ENCODE data around the gene CKAP2L. TPM values are rescaled to one million over a fixed set of nuclear protein-coding genes. Genes with fewer than 3 reads are reported as not detected.
A peak's percentile ranks its signal among the peaks of the same experiment; 100 is the strongest.

CKAP2L gene
- total RNA-seq, 1 experiment from 2014 or later = 23.3 TPM

DNA sequence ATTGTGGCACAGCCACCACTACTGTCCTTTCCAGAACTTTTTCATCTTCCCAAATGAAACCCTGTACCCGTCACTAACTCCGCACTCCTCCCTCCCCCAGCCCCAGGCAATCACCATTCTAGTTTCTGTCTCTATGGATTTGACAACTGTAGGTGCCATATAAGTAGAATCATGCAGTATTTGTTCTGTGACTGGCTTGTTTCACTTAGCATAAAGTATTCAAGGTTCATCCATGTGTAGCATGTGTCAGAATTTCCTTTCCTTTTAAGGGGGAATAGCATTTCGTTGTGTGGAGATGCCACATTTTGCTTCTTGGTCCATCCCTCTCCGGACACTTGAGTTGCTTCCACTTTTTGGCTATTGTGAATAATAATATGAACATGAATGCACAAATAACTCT, 842 bp upstream of the CKAP2L start:
- no peak for DNase-seq
- Mint-ChIP-seq H3K4me1 (peaks cover 21 to 23% of the 10 kb centered on the region in 2 experiments), H3K27ac (peak overlapping the region in 1 of 3 experiments; percentile 19; a peak in 1 of 7 replicates), H3K27me3 (ENCODE audit: low read depth) (no peaks in the 10 kb centered on the region), H3K4me3 (peak overlapping the region; percentile 95 to 98), H3K9me3 (no peaks in the 10 kb centered on the region), H3K36me3 (ENCODE audit: insufficient read depth in 1 of 3, low read depth in 3 of 3) (peaks cover 3 to 21% (median 18%) of the 10 kb centered on the region in 3 experiments; a peak in 6 of 7 replicates)
- Histone ChIP-seq H2BK15ac (ENCODE audit: low read depth, low read length) (no peak overlapping the region), H3K9ac (ENCODE audit: extremely low read depth, insufficient read length, low read length) (no peak overlapping the region), H4K91ac (ENCODE audit: insufficient read length, low read depth, low read length) (no peak overlapping the region), H3K4me2 (ENCODE audit: insufficient read depth, insufficient read length, low read length) (peak overlapping the region; percentile 35), H4K5ac (ENCODE audit: insufficient read length, low read depth, low read length) (no peak overlapping the region), H2AFZ (ENCODE audit: low read length) (no peak overlapping the region), H2BK20ac (ENCODE audit: low read depth, low read length, poor library complexity, severe bottlenecking) (no peak overlapping the region), H3K4ac (ENCODE audit: low read depth, low read length) (no peak overlapping the region), H2AK5ac (ENCODE audit: insufficient read length, low read length) (no peak overlapping the region), H3K27me3 (ENCODE audit: insufficient read depth, low read length) (no peaks in the 10 kb centered on the region), H3K23ac (ENCODE audit: insufficient read length, low read depth, low read length) (no peak overlapping the region), H3K4me1 (ENCODE audit: insufficient read depth, low read length) (no peaks in the 10 kb centered on the region), H3K79me2 (ENCODE audit: insufficient read depth, low read length) (no peaks in the 10 kb centered on the region), H3K9me3 (ENCODE audit: control insufficient read depth, low read depth, low read length) (no peaks in the 10 kb centered on the region), H2BK5ac (ENCODE audit: insufficient read length, low read length) (no peak overlapping the region), H3K79me1 (ENCODE audit: insufficient read depth, low read depth, low read length, poor library complexity, severe bottlenecking) (no peaks in the 10 kb centered on the region), H3K27ac (ENCODE audit: insufficient read length, low read depth, low read length) (no peak overlapping the region), H3K18ac (ENCODE audit: insufficient read length, low read depth, low read length) (no peak overlapping the region), H3K23me2 (ENCODE audit: insufficient read length, low read depth, low read length, poor library complexity, severe bottlenecking) (peaks cover 4% of the 10 kb centered on the region), H4K8ac (replicated peaks; ENCODE audit: insufficient read length, low read depth, low read length) (no peak overlapping the region), H4K20me1 (ENCODE audit: control insufficient read depth, insufficient read depth, insufficient read length) (no peaks in the 10 kb centered on the region), H2BK12ac (ENCODE audit: insufficient read length, low read depth, low read length) (no peak overlapping the region), H3K14ac (ENCODE audit: insufficient read depth, low read length) (no peak overlapping the region), H3K56ac (ENCODE audit: insufficient read length, low read depth, low read length) (no peak overlapping the region), H3T11ph (ENCODE audit: low read length) (no peak overlapping the region), H2BK120ac (ENCODE audit: low read depth, low read length, poor library complexity, severe bottlenecking) (no peak overlapping the region)
- TF ChIP-seq, protein P1, sequence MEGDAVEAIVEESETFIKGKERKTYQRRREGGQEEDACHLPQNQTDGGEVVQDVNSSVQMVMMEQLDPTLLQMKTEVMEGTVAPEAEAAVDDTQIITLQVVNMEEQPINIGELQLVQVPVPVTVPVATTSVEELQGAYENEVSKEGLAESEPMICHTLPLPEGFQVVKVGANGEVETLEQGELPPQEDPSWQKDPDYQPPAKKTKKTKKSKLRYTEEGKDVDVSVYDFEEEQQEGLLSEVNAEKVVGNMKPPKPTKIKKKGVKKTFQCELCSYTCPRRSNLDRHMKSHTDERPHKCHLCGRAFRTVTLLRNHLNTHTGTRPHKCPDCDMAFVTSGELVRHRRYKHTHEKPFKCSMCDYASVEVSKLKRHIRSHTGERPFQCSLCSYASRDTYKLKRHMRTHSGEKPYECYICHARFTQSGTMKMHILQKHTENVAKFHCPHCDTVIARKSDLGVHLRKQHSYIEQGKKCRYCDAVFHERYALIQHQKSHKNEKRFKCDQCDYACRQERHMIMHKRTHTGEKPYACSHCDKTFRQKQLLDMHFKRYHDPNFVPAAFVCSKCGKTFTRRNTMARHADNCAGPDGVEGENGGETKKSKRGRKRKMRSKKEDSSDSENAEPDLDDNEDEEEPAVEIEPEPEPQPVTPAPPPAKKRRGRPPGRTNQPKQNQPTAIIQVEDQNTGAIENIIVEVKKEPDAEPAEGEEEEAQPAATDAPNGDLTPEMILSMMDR (conservative IDR thresholded peaks at IDR 0.05) = no peak
- WGBS (ENCODE audit: extremely low coverage, insufficient read length, low lambda C conversion rate) = no CpG with 5 or more reads among the region's 4 CpGs
